IMR-90 (cell line): ENCODE results near the gene TMPRSS12. TPM values are rescaled to one million over a fixed set of nuclear protein-coding genes. Genes with fewer than 3 reads are reported as not detected.

Experiments
- ATAC-seq: fragments of 200-7000 bp; cut with Tn5 transposase; 2 replicates; pipeline ENCODE4 v1.9.1; 2020; ENCODE audit warnings: low read depth, mild to moderate bottlenecking, moderate library complexity
- BruUV-seq: library from RNA; stranded (reverse); fragments of 400-500 nt; replicated peaks from 2 replicates; lab custom pipeline; 2021; lab: Mats Ljungman, UMichigan
- CTCF ChIA-PET: fragments of 300-600 bp; formaldehyde crosslinking; extraction: SDS; loops from one replicate; lab custom pipeline; 2021; ENCODE audit warnings: antibody characterized with exemption; lab: Yijun Ruan, JAX
- POLR2A ChIA-PET: fragments of 300-600 bp; sonication (Branson Sonifier 250); formaldehyde crosslinking; loops from one replicate; lab custom pipeline; 2022; ENCODE audit warnings: antibody characterized with exemption; ENCODE audit not compliant: unreplicated experiment; lab: Charles Lee
- DNase-seq: peaks from one replicate; pipeline ENCODE4 v3.0.0; 2013
- H2AFZ ChIP-seq: replicated peaks from 2 replicates; pipeline ENCODE3; 2013; ENCODE audit warnings: low read length, mild to moderate bottlenecking; ENCODE audit not compliant: poor library complexity
- H2AK5ac ChIP-seq: 2 replicates; pipeline ENCODE4 v1.6.1; 2013; ENCODE audit warnings: low read depth, low read length, inconsistent platforms
- H2AK9ac ChIP-seq: replicated peaks from 2 replicates; pipeline ENCODE3; 2013; ENCODE audit warnings: mild to moderate bottlenecking, low read depth, low read length, moderate library complexity; ENCODE audit not compliant: poor library complexity
- H2BK120ac ChIP-seq: 2 replicates; pipeline ENCODE4 v1.6.1; 2013; ENCODE audit warnings: low read depth, low read length, inconsistent platforms
- H2BK15ac ChIP-seq: 3 replicates; pipeline ENCODE4 v1.6.1; 2013; ENCODE audit warnings: low read depth, low read length, inconsistent platforms
- H2BK20ac ChIP-seq: 2 replicates; pipeline ENCODE4 v1.6.1; 2013; ENCODE audit warnings: low read depth, mild to moderate bottlenecking, inconsistent platforms, low read length, moderate library complexity
- H2BK5ac ChIP-seq: 2 replicates; pipeline ENCODE4 v1.6.1; 2013; ENCODE audit warnings: mild to moderate bottlenecking, low read depth, low read length, inconsistent platforms; ENCODE audit not compliant: poor library complexity, severe bottlenecking
- H3K14ac ChIP-seq: replicated peaks from 2 replicates; pipeline ENCODE4 v1.6.1; 2013; ENCODE audit warnings: low read depth, low read length, inconsistent platforms
- H3K18ac ChIP-seq: 2 replicates; pipeline ENCODE4 v1.6.1; 2013; ENCODE audit warnings: low read depth, low read length, control low read depth
- H3K23ac ChIP-seq: 2 replicates; pipeline ENCODE4 v1.6.1; 2013; ENCODE audit warnings: low read depth, low read length, inconsistent platforms
- H3K27ac ChIP-seq: 2 replicates; pipeline ENCODE4 v1.5.1; 2013; ENCODE audit warnings: mild to moderate bottlenecking, control low read depth, low read length; ENCODE audit not compliant: insufficient read depth
- H3K27me3 ChIP-seq: 2 replicates; pipeline ENCODE4 v1.6.1; 2013; ENCODE audit warnings: low read length; ENCODE audit not compliant: control insufficient read depth, insufficient read depth
- H3K36me3 ChIP-seq: 2 replicates; pipeline ENCODE4 v1.6.1; 2013; ENCODE audit warnings: low read length, mixed read lengths; ENCODE audit not compliant: control insufficient read depth, insufficient read depth
- H3K4ac ChIP-seq: 2 replicates; pipeline ENCODE4 v1.6.1; 2013; ENCODE audit warnings: low read depth, low read length, inconsistent platforms
- H3K4me1 ChIP-seq: 2 replicates; pipeline ENCODE4 v1.6.1; 2013; ENCODE audit warnings: low read length, mixed read lengths; ENCODE audit not compliant: control insufficient read depth, insufficient read depth
- H3K4me2 ChIP-seq: 2 replicates; pipeline ENCODE4 v1.6.1; 2013; ENCODE audit warnings: low read depth, mild to moderate bottlenecking, control low read depth, low read length, moderate library complexity
- H3K4me3 ChIP-seq: 2 replicates; pipeline ENCODE4 v1.5.1; 2013; ENCODE audit warnings: low read depth, mild to moderate bottlenecking, control low read depth, low read length, moderate library complexity; ENCODE audit not compliant: insufficient read depth
- H3K56ac ChIP-seq: 2 replicates; pipeline ENCODE4 v1.6.1; 2013; ENCODE audit warnings: low read length, inconsistent platforms; ENCODE audit not compliant: insufficient read depth; ENCODE audit errors: extremely low read depth
- H3K79me1 ChIP-seq, 2 experiments: 2 replicates each; pipeline ENCODE4 v1.6.1; 2013; ENCODE audit warnings: low read length in 2 of 2, inconsistent platforms in 1 of 2, low read depth in 1 of 2
- H3K9ac ChIP-seq: 2 replicates; pipeline ENCODE4 v1.6.1; 2013; ENCODE audit warnings: low read depth, low read length, control low read depth
- H3K9me1 ChIP-seq: 2 replicates; pipeline ENCODE4 v1.6.1; 2013; ENCODE audit warnings: low read length, inconsistent platforms; ENCODE audit not compliant: insufficient read depth
- H3K9me3 ChIP-seq: 2 replicates; pipeline ENCODE4 v1.6.1; 2013; ENCODE audit warnings: low read length; ENCODE audit not compliant: control insufficient read depth, insufficient read depth
- H4K20me1 ChIP-seq: 2 replicates; pipeline ENCODE4 v1.6.1; 2013; ENCODE audit warnings: low read length, inconsistent platforms; ENCODE audit not compliant: insufficient read depth
- H4K5ac ChIP-seq: 2 replicates; pipeline ENCODE4 v1.6.1; 2013; ENCODE audit warnings: mild to moderate bottlenecking, low read depth, low read length, control low read depth
- H4K8ac ChIP-seq, 2 experiments: 2 replicates each; pipeline ENCODE4 v1.6.1; 2013; ENCODE audit warnings: low read depth in 2 of 2, low read length in 2 of 2, control low read depth in 1 of 2, inconsistent platforms in 1 of 2
- H4K91ac ChIP-seq: 2 replicates; pipeline ENCODE4 v1.6.1; 2013; ENCODE audit warnings: low read depth, low read length, inconsistent platforms; ENCODE audit not compliant: insufficient read depth
- MXI1 ChIP-seq: IDR thresholded peaks from 2 replicates; pipeline ENCODE4 v1.6.1; 2012; ENCODE audit warnings: low read depth, mild to moderate bottlenecking, low read length, moderate library complexity, borderline replicate concordance
- WGBS, 2 experiments: methylation state at CpG; one replicate each; pipeline versions ENCODE4 v1.1.5 to v1.1.7; 2013; ENCODE audit warnings: missing lambda C conversion rate in 2 of 2; ENCODE audit not compliant: insufficient read length in 1 of 2; ENCODE audit errors: extremely low coverage in 2 of 2; 5-methylcytosine and 5-hydroxymethylcytosine counted together
- dilution Hi-C: fragments of 300-500 bp; cut with HindIII; formaldehyde crosslinking; loops from one replicate; pipeline ENCODE4 v1.14.3; 2018; ENCODE audit warnings: low sequenced_read_pairs; ENCODE audit not compliant: unreplicated experiment
- in situ Hi-C: fragments of 300-500 bp; cut with MboI; formaldehyde crosslinking; loops from 3 replicates; pipeline ENCODE4 v1.14.3; 2019; ENCODE audit warnings: low sequenced_read_pairs, inconsistent platforms, mixed read lengths
- intact Hi-C: fragments of 100-400 bp; cut with micrococcal nuclease; formaldehyde crosslinking; loops from 2 replicates; pipeline ENCODE4 v1.10.0; 2022
- polyA plus RNA-seq, 3 experiments: library from polyadenylated mRNA; depleted of rRNA; stranded (reverse); fragments of >200 nt; gene quantifications; 2 replicates each; pipeline ENCODE4 v1.2.3, GENCODE V29; 2012; ENCODE audit warnings: low replicate concordance in 1 of 3
- total RNA-seq: library from RNA; depleted of rRNA; stranded (reverse); fragments of >200 nt; gene quantifications from 2 replicates; pipeline ENCODE4 v1.2.3, GENCODE V29; 2012

Gene TMPRSS12
- total and polyA plus RNA-seq, 2 of the 4 experiments (the other 2 are of a cell fraction): not detected

DNA sequence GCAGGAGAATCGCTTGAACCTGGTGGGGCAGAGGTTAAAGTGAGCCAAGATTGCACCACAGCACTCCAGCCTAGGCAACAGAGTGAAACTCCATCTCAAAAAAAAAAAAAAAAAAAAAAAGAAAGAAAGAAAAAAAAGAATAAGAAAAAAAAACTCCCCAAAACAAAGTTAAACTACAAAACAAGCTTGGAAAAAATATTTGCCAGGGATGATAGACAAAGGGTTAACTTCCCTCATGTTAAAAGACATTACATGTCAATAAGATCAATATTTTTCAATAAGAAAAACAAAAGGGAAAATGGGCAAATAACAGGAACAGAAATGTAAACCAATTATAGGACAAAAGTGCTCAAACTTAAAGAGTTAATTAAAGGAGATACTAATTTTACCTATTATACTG lies 83.2 kb downstream of the TMPRSS12 start:
- H3K23ac ChIP-seq: no peak overlapping the region
- no peak overlapping the region for H3K4ac ChIP-seq
- H2AK9ac ChIP-seq: no peak overlapping the region
- H3K79me1 ChIP-seq: 0 out of 4 replicates have a peak, but pooled peaks cover 0 to 5% of the 10 kb centered on the region in 2 experiments
- no peaks in the 10 kb centered on the region for H3K9me3 ChIP-seq
- H4K91ac ChIP-seq: no peak overlapping the region
- H3K56ac ChIP-seq: no peak overlapping the region
- H4K8ac ChIP-seq: no peak overlapping the region
- no peak overlapping the region for H4K5ac ChIP-seq
- ATAC-seq (no peak), DNase-seq (no peak)
- intact Hi-C loops (no loop called here), in situ Hi-C loops (no loop called here), dilution Hi-C loops (no loop called here)
- ChIA-PET POLR2A (interaction anchor here (0.6 kb wide), 1 partner anchor 506 kb away, joined by 7 read pairs; no protein-coding TSS in a partner anchor), CTCF (no interaction called here)
- no TSS peak for BruUV-seq
- H2BK5ac ChIP-seq: no peak overlapping the region
- no peak overlapping the region for H2BK20ac ChIP-seq
- no peaks in the 10 kb centered on the region for H3K27me3 ChIP-seq
- H3K27ac ChIP-seq: no peak overlapping the region
- H2AK5ac ChIP-seq: no peak overlapping the region
- H2BK15ac ChIP-seq: no peak overlapping the region
- no peaks in the 10 kb centered on the region for H3K36me3 ChIP-seq
- H3K9me1 ChIP-seq: 0 out of 2 replicates have a peak, but pooled peaks cover 4% of the 10 kb centered on the region
- H2BK120ac ChIP-seq: no peak overlapping the region
- no peak overlapping the region for H3K14ac ChIP-seq
- H3K4me3 ChIP-seq: no peak overlapping the region
- H3K9ac ChIP-seq: no peak overlapping the region
- WGBS, 2 experiments: no CpG with 5 or more reads among the region's 1 CpG
- H2AFZ ChIP-seq: no peak overlapping the region
- H3K4me1 ChIP-seq: peaks cover 13% of the 10 kb centered on the region
- H3K18ac ChIP-seq: no peak overlapping the region
- no peaks in the 10 kb centered on the region for H4K20me1 ChIP-seq
- peak overlapping the region; percentile 7; the same call in 1 of the 2 replicates for H3K4me2 ChIP-seq
- TF ChIP-seq MXI1: no peak
